SK-N-MC (cell line): Measurements from ENCODE around the gene ASB8.

Experiments
- EZH2 ChIP-seq: fragments of 200-600 bp; sonication (generic); IDR thresholded peaks from one replicate; pipeline ENCODE4 v1.6.1; 2017; ENCODE audit warnings: antibody characterized with exemption
- POLR2AphosphoS5 ChIP-seq: IDR thresholded peaks from 2 replicates; pipeline ENCODE4 v1.6.1; 2012; ENCODE audit warnings: mild to moderate bottlenecking, low read depth, low read length, borderline replicate concordance

DNA sequence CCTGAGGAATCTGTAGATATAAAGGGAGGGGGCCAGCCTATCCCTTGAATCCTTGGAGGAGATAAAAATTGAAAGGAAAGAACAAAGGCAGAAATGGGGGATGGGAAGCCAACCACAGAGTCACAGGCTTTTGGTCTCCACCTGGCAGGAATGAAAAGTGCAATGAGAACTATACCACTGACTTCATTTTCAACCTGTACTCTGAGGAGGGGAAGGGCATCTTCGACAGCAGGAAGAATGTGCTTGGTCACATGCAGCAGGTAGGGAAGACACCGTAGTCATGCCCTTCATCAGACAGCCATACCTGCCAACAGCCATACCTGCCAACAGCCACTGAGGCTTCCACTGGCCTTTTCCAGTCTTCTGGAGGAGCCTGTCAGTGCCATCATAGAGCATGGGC lies 13.4 kb downstream of the ASB8 start:
- no peak for TF ChIP-seq POLR2AphosphoS5
- no peak for TF ChIP-seq EZH2
